H7 (cell line): Measurements from ENCODE around the gene MORC2. TPM values are rescaled to one million over a fixed set of nuclear protein-coding genes. Genes with fewer than 3 reads are reported as not detected.

ENCODE experiments used
- DNase-seq: peaks from one replicate; pipeline ENCODE4 v3.0.0; 2012
- H3K27me3 ChIP-seq: 2 replicates; pipeline ENCODE4 v1.6.0; 2011; ENCODE audit warnings: mild to moderate bottlenecking, low read length; ENCODE audit not compliant: control insufficient read depth, insufficient read depth
- H3K36me3 ChIP-seq: replicated peaks from 2 replicates; pipeline ENCODE4 v1.5.1; 2011; ENCODE audit warnings: low read length; ENCODE audit not compliant: control insufficient read depth, insufficient read depth
- H3K4me3 ChIP-seq: 2 replicates; pipeline ENCODE4 v1.5.1; 2011; ENCODE audit warnings: low read depth, mild to moderate bottlenecking, control low read depth, low read length, moderate library complexity; ENCODE audit not compliant: insufficient read depth
- total RNA-seq: library from RNA; depleted of rRNA; stranded (reverse); fragments of >200 nt; shearing (Covaris generic); gene quantifications from 2 replicates; pipeline ENCODE4 v1.2.3, GENCODE V29; 2014; rRNA removed

The MORC2 gene
- total RNA-seq, 1 experiment from 2014 or later = 31.4 TPM

- H3K36me3 ChIP-seq = no peaks in the 10 kb centered on the region
- H3K27me3 ChIP-seq = no peaks in the 10 kb centered on the region
- H3K4me3 ChIP-seq = no peak overlapping the region
- peak; percentile 77 for DNase-seq
These were observed 87.0 kb downstream of the MORC2 start for GRCh38 chr22:30881361-30882183.

GRCh38 chr22:30880847-30881246 is 87.7 kb downstream of the MORC2 start:
- Histone ChIP-seq H3K4me3 (no peak overlapping the region), H3K36me3 (no peaks in the 10 kb centered on the region), H3K27me3 (no peaks in the 10 kb centered on the region)
- DNase-seq = no peak

DNA sequence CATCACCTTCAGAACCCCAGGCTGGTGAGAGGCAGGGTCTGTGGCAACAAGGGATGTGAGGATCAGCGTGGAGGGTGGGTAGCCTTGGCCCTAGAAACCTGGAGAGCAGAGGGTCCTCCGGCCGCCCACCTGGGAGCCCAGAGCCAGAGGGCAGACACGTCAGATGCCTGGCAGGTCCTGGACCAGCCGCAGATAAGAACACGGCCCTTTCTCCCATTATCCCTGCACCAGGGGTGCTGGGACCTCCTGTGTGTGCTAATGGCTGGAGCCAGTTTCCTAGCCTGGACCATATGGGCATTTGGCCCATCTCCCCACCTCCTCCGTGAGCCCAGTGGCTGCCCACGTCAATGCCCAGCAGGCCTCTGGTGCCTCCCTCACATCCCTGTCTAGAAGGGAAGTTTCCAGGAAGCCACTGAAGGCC is 88.4 kb downstream of the MORC2 start:
- Histone ChIP-seq H3K4me3 (no peak overlapping the region), H3K36me3 (no peaks in the 10 kb centered on the region), H3K27me3 (no peaks in the 10 kb centered on the region)
- no peak for DNase-seq

DNA sequence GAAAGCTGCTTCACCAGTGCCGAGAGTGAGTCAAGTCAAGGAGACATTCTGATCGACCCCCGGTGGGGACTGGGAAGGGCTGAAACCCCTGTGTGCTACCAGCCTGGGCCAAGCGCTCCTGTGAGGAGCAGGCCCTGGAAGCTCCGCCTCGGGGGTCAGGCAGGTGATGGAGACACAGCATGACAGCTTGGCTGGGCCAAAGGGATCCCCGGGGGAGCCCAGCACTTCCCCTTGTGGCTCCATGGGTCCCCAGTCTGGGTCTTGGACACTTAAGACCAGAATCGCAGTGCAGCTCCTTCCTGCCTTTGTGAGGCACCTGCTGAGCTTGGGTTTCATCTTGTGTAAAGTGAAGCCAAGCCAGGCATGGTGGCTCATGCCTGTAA is 89.2 kb downstream of the MORC2 start:
- peak; percentile 55 for DNase-seq
- H3K27me3 ChIP-seq = no peaks in the 10 kb centered on the region
- no peak overlapping the region for H3K4me3 ChIP-seq
- H3K36me3 ChIP-seq = no peaks in the 10 kb centered on the region

GRCh38 chr22:30878516-30879414 is 89.8 kb downstream of the MORC2 start:
- no peak for DNase-seq
- Histone ChIP-seq H3K36me3 (no peaks in the 10 kb centered on the region), H3K4me3 (no peak overlapping the region), H3K27me3 (no peaks in the 10 kb centered on the region)

GRCh38 chr22:30877662-30878515 is 90.7 kb downstream of the MORC2 start:
- Histone ChIP-seq H3K4me3 (no peak overlapping the region), H3K36me3 (no peaks in the 10 kb centered on the region; the same call in 1 of the 2 replicates), H3K27me3 (no peaks in the 10 kb centered on the region)
- peak; percentile 68 for DNase-seq

DNA sequence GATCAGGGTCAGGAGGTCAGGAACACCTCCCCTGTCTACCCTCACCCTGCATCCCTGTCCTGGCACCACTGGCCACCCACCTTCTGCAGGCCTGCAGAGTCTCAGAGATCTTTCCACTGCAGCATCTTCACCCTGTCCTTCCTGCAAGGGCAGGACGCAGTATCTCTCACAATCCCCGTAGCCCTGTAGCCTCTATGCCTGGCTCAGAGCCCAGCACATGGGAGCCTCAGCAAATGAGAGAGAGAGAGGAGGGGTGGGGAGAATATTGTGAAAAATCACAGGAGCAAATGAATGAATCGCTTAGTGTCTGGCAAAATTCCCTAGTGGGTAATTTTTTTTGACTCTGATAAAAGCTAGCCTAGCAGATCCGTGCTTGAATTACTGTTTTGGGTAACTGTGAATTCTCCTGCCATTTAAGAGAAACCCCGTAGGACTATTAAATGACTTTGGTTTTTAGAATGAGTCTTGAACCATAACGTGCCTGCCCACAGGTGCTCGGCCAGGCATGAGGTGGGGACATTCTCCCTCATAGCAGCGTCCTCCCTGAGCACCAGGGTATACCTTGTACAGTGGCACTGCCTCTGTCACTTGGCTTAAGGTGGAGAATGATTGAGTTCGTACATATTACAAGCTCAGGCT is 91.5 kb downstream of the MORC2 start:
- H3K36me3 ChIP-seq = no peaks in the 10 kb centered on the region; the same call in 1 of the 2 replicates
- DNase-seq = no peak
- no peaks in the 10 kb centered on the region for H3K27me3 ChIP-seq
- no peak overlapping the region for H3K4me3 ChIP-seq

DNA sequence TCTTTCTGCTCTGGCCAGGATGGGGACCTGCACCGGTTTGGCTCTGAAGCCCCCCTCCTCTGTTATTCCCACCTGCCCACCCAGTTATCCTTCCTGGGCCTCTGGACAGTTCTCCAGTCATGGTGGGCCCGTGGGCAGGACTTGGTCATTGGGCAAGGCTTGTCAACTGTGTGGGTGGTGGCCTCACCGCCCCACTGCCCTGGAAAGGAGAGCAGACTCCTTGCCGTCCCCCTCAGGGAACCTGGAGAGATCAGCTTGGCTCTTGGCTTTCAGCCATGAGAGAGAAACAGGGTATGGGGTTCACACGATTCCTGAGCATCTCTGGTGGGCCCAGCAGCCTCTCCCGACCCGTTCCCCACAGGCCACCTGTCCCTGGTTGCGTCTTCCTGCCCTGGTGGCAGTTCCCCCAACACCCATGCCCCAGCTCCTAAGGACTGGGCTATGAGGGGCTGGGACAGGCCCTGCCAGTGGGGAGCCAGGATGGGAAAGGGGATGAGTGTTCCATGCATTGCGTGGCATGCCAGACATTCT is 92.3 kb downstream of the MORC2 start:
- peak; percentile 46 for DNase-seq

DNA sequence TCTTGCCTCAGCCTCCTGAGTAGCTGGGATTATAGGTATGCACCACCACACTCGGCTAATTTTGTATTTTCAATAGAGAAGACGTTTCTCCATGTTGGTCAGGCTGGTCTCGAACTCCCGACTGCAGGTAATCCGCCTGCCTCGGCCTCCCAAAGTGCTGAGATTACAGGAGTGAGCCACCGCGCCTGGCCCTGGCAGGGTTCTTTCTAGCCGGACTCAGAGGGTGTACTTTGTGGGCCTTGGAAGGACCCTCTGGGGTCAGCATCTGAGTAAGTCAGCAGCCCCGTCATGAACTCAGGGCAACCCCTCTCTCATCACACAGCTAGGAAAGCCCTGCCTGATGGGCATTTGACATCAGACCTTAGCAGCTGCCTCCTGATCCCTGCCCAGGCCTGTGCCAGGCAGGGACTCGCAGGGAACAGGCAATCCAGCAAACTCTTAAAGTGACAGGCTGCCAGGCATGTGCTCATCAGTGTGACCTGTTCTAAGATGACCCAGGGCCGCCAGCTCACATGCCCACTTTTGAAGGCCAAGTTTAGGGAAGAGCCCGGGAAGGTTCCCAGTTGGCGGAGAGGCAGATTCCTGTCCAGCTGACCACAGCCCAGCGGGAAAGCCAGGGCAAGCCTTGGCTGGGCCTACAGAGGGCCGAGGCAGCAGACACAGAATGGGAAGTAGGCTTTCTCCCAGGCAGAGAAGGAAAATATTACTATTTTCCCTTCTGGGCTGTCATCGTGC is 92.9 kb downstream of the MORC2 start:
- DNase-seq = peak; percentile 32
- H3K27me3 ChIP-seq = no peaks in the 10 kb centered on the region
- H3K4me3 ChIP-seq = no peak overlapping the region
- no peaks in the 10 kb centered on the region; the same call in 1 of the 2 replicates for H3K36me3 ChIP-seq

More for the DNA sequence above, 92.3 kb downstream of the MORC2 start:
- no peaks in the 10 kb centered on the region for H3K27me3 ChIP-seq
- no peaks in the 10 kb centered on the region; the same call in 1 of the 2 replicates for H3K36me3 ChIP-seq
- no peak overlapping the region for H3K4me3 ChIP-seq

Other genes starting within 250 kb of the MORC2 start
- 44.1 and 48.6 TPM in 2 replicates for gene TUG1, start 491 bp upstream of the MORC2 start, total RNA-seq
- 10.7 and 21.0 TPM in 2 replicates for gene SMTN, start 112.5 kb upstream of the MORC2 start, total RNA-seq
- gene SELENOM, start 138.8 kb upstream of the MORC2 start, total RNA-seq = 14.6 and 22.4 TPM in 2 replicates
- gene INPP5J, start 154.2 kb upstream of the MORC2 start, total RNA-seq = 10.6 and 11.9 TPM in 2 replicates
- 13.6 and 19.3 TPM in 2 replicates for gene PLA2G3, start 171.7 kb upstream of the MORC2 start, total RNA-seq
- 23.1 and 24.2 TPM in 2 replicates for gene RNF185, start 191.4 kb upstream of the MORC2 start, total RNA-seq
- 22.4 and 24.2 TPM in 2 replicates for gene LIMK2, start 243.5 kb upstream of the MORC2 start, total RNA-seq